Activated CD8-positive, alpha-beta memory T cell treated with anti-CD3 and anti-CD28 coated beads, Interleukin-2, amount 50 U/mL, for 1 hour (primary cell): ENCODE results near the gene CCDC9B.

Experiments used
- DNase-seq: peaks from one replicate; pipeline ENCODE4 v3.0.0-alpha.2; 2020; ENCODE audit errors: extremely low read depth

CCDC9B gene

DNA sequence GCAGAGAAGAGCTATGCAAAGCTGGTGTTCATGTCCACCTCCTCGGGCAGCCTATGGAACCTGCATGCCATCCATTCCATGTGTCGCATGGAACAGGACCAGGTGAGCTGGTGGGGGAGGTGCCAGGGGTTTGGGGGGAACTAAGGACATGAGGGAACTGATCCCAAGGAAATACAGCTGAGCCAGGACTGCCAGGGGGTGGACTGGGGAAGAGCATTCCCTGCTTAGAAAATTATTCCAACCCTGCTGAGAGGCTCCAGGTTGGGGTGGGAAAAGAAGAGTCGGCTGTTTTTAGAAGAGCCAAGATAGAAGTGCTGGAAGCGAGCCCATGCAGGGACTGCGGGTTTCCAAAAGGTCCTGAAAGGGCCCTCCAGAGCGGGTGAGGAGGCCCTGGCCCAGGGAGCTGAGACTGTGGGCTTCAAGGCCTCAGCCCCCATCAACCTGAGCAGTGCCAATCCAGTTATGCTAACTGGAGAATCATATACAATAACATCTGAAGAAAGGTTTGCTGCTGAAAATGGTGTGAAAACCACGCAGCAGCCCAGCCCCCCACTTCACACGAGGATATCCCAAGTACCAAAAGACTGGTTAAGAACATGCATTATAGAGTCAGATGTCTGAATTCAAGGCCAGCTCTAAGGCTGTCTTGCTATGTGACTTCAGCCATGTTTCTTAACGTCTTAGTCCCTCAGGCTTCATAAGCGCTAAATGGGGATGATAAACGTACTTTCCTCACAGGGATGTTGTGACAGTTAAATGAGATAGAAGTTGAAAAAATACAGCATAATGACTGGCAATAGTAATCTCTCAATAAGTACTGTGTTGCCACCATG lies 25.1 kb upstream of the CCDC9B start:
- no peak for DNase-seq

GRCh38 chr15:40365016-40365415 lies 24.3 kb upstream of the CCDC9B start:
- no peak for DNase-seq

DNA sequence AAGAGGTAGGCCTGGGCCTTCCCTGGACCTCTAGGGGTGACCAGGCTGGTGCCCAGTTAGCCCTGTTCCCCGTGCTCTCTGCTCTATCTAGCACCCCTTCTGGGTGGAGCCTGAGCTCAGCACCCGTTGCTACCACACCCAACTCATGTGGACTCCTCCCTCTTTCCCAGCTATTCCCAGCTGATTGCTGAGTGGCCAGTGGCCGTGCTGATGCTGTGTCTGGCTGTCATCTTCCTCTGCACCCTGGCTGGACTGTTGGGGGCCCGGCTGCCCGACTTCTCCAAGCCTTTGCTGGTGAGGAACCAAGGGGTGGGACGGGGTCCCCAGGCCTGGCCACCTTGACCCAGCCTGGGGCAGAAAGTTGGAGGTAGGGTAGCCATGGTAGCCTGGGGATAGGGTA lies 23.5 kb upstream of the CCDC9B start:
- DNase-seq = no peak

GRCh38 chr15:40363611-40364010 lies 22.9 kb upstream of the CCDC9B start:
- DNase-seq = no peak

DNA sequence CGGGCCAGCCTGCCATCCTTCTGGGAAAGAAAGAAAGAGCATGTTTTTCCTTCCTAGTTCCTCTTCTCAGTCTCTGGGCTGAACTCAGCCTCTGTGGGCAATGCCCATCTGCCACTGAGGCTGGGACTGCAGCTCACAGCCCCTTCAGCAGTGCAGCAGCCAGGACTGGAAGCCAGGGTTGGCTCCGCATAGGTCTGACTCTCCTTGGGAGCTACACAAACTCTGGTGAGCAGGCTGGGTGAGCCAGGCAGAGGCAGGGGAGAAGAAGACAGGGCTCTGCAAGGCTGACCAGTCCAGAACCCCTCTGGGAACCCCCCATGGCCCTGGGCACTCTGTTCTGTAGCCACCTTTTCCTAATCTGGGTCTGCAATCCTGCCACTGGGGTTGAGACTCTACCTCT lies 20.9 kb upstream of the CCDC9B start:
- no peak for DNase-seq

DNA sequence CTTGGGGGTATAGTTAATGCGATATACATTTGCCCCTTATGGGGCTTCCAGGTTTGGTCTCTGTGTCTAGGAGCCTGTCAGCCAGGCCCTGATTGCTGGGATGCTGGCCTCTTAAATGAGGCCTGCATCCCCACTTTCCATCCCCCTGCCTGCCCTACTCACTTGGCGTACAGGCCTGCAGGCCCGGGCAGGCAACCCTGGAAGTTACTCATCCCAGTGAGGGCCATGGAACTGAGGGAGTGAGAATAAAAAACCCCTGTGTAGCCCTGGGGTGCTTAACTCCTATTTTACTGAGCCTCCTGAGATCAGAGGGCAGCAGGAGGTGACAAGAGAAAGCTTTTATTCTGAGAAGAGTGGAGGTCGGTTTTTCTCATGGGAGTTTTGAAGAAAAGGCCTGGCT lies 19.3 kb upstream of the CCDC9B start:
- no peak for DNase-seq

DNA sequence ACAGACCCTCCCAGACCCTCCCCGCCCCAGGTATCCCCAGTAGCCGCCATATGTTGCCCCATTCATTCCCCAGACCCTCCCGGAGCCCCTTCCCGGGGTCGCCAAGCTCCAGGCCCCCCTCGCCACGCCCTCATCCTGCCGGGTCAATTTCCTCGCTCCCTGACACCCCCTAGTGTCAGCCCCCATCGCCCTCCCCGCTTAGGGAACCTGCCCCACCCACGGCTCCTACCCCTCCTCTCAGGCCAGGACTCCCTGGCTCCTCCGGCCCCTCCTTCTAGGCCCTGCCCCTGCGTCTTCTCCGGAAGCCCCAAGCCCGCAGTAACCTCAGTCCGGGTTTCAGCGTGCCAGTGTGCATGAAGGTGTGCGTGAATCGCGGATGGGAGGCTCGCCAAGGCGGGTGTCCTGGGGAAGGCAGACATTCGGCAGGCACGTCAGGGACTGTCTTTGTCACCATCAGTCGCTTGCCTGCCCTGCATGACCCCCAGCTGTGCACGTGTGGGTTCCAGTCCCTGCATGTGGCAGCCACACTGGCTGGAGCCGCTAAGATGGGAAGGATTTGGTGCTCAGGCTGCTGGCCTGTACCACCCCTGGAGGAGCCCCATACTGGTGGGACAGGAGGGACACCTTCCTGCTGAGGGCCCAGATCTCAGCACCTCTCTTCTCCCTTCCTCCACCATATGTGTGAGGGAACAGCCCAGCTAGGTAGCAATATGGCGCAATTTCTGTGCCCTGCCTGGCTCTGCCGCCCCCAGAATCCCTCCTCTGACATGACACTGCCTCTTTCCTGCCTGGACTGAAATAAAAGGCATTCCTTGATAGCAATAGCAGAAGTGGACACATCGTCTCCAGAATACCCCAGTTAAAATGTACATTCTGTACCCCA lies 18.0 kb upstream of the CCDC9B start:
- no peak for DNase-seq

DNA sequence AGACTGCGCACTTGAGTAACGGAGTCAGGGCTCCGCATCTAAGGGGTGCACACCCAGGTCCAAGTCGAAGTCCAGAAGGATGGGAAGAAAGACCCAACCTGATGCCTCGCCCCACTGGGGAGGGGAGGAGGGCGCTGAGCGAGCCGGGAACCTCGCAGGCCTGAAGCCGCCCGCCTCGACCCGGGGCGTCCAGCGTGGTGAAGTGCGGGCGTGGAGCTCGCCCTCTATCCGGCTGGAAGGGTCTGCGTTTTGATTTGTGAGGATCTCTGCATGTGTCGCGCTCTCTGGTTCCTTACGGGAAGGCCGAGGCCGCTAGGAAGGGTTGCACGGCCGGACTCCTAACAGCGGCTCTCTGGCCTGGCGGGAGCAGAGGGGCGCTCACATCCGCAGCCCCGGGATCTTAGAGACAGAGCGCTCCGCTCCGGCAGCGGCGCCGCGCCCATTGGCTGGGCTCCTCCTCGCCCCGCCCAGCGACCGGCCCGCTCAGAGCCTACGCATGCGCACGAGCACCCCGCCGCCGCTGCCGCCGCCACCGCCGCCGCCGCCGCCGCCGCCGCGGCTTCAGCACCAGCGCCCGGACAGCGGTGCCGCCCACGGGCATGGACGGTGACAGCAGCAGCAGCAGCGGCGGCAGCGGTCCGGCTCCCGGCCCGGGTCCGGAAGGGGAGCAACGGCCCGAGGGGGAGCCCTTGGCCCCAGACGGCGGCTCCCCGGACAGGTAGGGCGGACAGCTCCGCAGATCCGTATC lies 17.2 kb upstream of the CCDC9B start, which contains the start of gene DISP2:
TSS of gene DISP2 (plus strand) at position 497 of the 748 bp plus-strand sequence. CDS start at position 600, 103 bp downstream.
- peak; percentile 59 for DNase-seq

- no peak for DNase-seq
Observed at GRCh38 chr15:40357246-40357645, 16.5 kb upstream of the CCDC9B start.

GRCh38 chr15:40355976-40356585 lies 15.3 kb upstream of the CCDC9B start:
- DNase-seq = no peak

- no peak for DNase-seq
Observed at GRCh38 chr15:40354408-40355171, 13.9 kb upstream of the CCDC9B start.

GRCh38 chr15:40353697-40354096 lies 13.0 kb upstream of the CCDC9B start:
- no peak for DNase-seq

DNA sequence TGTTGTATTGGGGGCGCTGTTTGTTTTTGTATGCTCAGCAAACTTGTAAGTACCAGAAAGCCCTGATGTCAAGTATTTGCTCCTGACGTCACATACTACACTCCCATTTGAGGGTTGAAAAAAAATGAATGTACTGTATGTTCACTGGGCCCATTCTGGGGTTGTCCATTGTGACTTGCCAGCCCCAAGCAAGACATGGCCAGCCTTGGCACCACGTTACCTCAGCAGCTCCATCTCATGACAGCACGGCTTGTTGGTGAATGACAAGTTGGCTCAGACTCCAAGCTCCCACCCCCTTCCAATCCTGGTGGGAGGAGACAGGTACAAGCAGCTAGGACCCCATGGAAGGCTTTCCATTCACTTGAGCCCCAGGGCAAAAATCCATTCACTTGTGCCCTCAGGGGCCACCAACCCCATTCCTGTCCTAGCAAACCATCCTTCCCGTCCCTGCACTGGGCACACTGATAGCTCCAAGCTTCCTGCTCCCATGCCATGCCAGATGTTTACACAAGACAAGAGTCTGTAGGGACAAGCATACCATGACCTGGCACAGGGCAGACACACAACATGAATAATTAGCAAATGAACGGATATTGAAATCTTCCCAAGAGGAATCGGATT lies 11.7 kb upstream of the CCDC9B start:
- DNase-seq = no peak

DNA sequence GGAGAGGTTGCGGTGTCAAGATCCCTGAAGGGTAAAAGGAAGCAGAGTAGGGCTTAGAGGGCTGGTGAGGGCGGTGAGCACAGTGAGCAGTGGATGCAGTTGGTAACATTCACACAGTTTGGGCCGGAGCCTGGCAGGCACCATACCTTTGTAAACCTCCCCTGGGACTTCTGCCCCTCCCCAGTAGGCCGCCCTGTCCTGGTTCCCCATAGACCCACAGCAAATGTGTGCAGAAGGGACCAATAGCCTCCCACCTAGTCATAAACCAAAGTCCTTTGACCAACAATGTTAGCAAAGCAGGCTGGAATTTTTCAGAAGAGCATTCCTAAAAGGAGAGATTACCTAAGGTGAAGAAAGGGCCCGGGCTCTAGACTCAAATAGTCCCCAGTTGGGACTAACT lies 8.4 kb upstream of the CCDC9B start:
- DNase-seq = no peak

DNA sequence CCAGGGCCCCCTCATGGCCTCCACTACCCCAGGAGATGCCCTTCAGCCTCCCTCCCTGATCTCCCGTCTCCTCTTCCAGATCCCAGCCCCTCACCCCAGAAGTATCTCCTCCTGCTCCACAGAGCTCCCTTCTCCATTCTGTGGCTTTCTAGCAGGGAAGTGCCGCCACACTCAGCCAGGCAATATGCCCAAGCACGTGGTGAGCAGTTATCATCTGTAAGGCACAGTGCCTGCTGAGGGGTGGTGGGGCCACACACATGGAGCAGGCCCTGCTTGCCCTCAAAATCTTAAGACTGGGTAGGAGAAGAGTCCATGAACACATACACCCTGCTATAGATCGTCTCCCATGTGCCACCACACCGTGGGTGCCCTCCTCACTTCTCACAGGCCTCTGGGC lies 7.7 kb upstream of the CCDC9B start:
- no peak for DNase-seq

- no peak for DNase-seq
Observed at GRCh38 chr15:40347559-40348473, 7.1 kb upstream of the CCDC9B start.

DNA sequence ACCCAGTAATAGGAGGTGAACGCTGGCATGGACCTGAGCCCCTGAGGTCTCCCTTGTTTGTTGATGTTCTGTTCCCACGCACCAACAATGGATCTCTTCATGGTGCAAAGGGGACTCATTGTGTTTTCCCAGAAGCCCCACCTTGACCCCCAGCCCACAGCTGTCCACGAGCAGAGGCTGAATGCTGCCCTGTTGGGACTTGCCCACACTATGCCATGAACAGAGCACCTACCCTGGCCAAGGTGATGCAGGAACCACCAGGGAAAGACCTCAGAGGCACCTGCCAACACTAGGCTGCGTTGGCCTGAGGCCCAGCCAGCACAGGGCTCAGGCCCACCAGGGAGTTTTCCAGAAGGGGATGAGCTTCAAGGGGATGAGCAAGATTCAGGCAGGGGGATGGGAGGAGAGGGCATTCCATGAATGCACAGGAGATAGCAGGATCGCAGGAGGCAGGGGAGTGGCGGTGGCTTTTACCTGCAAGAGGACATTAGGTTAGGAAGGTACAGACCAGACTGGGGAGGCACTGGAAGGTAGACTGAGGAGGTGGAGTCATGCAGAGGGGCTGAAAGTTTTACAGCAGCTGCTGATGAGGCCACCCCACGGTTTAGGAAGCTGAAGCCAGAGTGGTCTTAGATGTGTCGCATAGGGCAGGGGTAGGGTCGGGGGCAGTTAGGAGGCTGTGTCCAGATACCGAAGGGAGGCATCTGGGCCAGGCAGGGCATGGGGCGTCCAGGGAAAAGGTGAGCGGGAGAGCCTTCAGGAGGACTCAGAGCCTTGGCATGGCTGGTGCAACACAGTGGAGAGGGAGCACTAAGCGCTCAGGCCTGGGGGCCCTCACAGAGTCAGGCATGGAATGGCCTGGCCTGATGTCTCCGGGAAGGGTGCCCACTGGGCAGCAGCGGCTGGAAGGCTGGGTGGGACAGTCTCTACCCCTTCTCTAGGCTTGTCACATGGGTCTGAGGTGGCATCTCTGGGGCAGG lies 6.1 kb upstream of the CCDC9B start:
- DNase-seq = no peak
